HCT116 (cell line): ENCODE results near the gene STK16. TPM values are rescaled to one million over a fixed set of nuclear protein-coding genes. Genes with fewer than 3 reads are reported as not detected.

Experiments used
- ATAC-seq: fragments of 200-7000 bp; cut with Tn5 transposase; 2 replicates; pipeline ENCODE4 v1.9.1; 2020; ENCODE audit warnings: mild to moderate bottlenecking, moderate library complexity
- BruUV-seq: library from RNA; stranded (reverse); fragments of 400-500 nt; replicated peaks from 2 replicates; lab custom pipeline; 2021; lab: Mats Ljungman, UMichigan
- CTCF ChIA-PET: fragments of 300-600 bp; sonication (Branson Sonifier 250); formaldehyde crosslinking; loops from one replicate; lab custom pipeline; 2021; ENCODE audit warnings: antibody characterized with exemption; lab: Charles Lee
- POLR2A ChIA-PET: fragments of 300-600, 350-600 bp; sonication (Branson Sonifier 250); formaldehyde crosslinking; loops from one replicate; lab custom pipeline; 2021; ENCODE audit warnings: antibody characterized with exemption; lab: Charles Lee
- RAD21 ChIA-PET, 2 experiments: fragments of 300-600 bp; sonication (Branson Sonifier 250); formaldehyde crosslinking; loops; one replicate each; lab custom pipeline; 2023; ENCODE audit warnings: low total read pairs in 2 of 2; ENCODE audit not compliant: uncharacterized antibody in 2 of 2, unreplicated experiment in 2 of 2, low non-redundant PET in 1 of 2; lab: Charles Lee
- DNase-seq: peaks from one replicate; pipeline ENCODE4 v3.0.0-alpha.2; 2010; ENCODE audit warnings: low read depth, low spot score
- H2AFZ ChIP-seq: fragments of 200-600 bp; shearing (Covaris generic), sonication (generic); 2 replicates; pipeline ENCODE4 v1.6.1; 2017; ENCODE audit warnings: low read depth, mixed run types, mixed read lengths, antibody characterized with exemption, low read length; ENCODE audit not compliant: poor library complexity, severe bottlenecking
- H3K27ac ChIP-seq: 2 replicates; pipeline ENCODE4 v1.5.1; 2012; ENCODE audit warnings: low read depth, low read length
- H3K27me3 ChIP-seq: fragments of 200-600 bp; sonication (generic); 2 replicates; pipeline ENCODE4 v1.6.1; 2016; ENCODE audit warnings: mixed run types, low read length, mixed read lengths; ENCODE audit not compliant: insufficient read depth
- H3K36me3 ChIP-seq, 2 experiments: fragments of 200-500 bp in 1 of 2; fragments of 200-600 bp in 1 of 2; sonication (Bioruptor generic) in 1 of 2; sonication (generic) in 1 of 2; 2 replicates each; pipeline versions ENCODE4 v1.5.1 to v1.6.1; 2014 to 2016; ENCODE audit warnings: low read length in 2 of 2, inconsistent platforms in 1 of 2, mixed read lengths in 1 of 2, mixed run types in 1 of 2; ENCODE audit not compliant: insufficient read depth in 2 of 2, control insufficient read depth in 1 of 2
- H3K4me1 ChIP-seq, 2 experiments: fragments of 200-600 bp in 1 of 2; sonication (generic) in 1 of 2; 2 replicates each; pipeline versions ENCODE4 v1.5.1 to v1.6.1; 2012 to 2017; ENCODE audit warnings: low read length in 2 of 2, inconsistent platforms in 1 of 2, mild to moderate bottlenecking in 1 of 2, mixed read lengths in 1 of 2, mixed run types in 1 of 2, moderate library complexity in 1 of 2; ENCODE audit not compliant: insufficient read depth in 2 of 2, control insufficient read depth in 1 of 2
- H3K4me2 ChIP-seq: fragments of 200-600 bp; sonication (generic); 2 replicates; pipeline ENCODE4 v1.6.1; 2017; ENCODE audit warnings: mixed run types, low read length, mixed read lengths
- H3K4me3 ChIP-seq, 2 experiments: fragments of 200-600 bp in 1 of 2; sonication (generic) in 1 of 2; replicated peaks in 1 of 2; 2 replicates each; pipeline ENCODE4 v1.5.1; 2011 to 2016; ENCODE audit warnings: low read length in 2 of 2, control low read depth in 1 of 2, low read depth in 1 of 2, mild to moderate bottlenecking in 1 of 2, mixed read lengths in 1 of 2, mixed run types in 1 of 2
- H3K79me2 ChIP-seq: fragments of 200-600 bp; sonication (generic); 2 replicates; pipeline ENCODE4 v1.6.1; 2017; ENCODE audit warnings: mild to moderate bottlenecking, mixed run types, low read length, moderate library complexity, mixed read lengths; ENCODE audit not compliant: insufficient read depth
- H3K9ac ChIP-seq: fragments of 200-600 bp; sonication (generic); 2 replicates; pipeline ENCODE4 v1.6.1; 2016; ENCODE audit warnings: low read length, mixed read lengths
- H3K9me2 ChIP-seq: fragments of 200-600 bp; sonication (generic), shearing (Covaris generic); 2 replicates; pipeline ENCODE4 v1.6.1; 2017; ENCODE audit warnings: mixed run types, mild to moderate bottlenecking, moderate library complexity; ENCODE audit not compliant: insufficient read depth
- H3K9me3 ChIP-seq, 2 experiments: fragments of 200-500 bp in 1 of 2; fragments of 200-600 bp in 1 of 2; sonication (Bioruptor generic) in 1 of 2; sonication (generic) in 1 of 2; 2 replicates each; pipeline ENCODE4 v1.6.1; 2014 to 2017; ENCODE audit warnings: low read length in 2 of 2, mixed read lengths in 2 of 2, inconsistent platforms in 1 of 2, low read depth in 1 of 2, mild to moderate bottlenecking in 1 of 2, mixed run types in 1 of 2, moderate library complexity in 1 of 2; ENCODE audit not compliant: control insufficient read depth in 1 of 2, insufficient read depth in 1 of 2
- H4K20me1 ChIP-seq: fragments of 200-600 bp; sonication (generic), shearing (Covaris generic); 2 replicates; pipeline ENCODE4 v1.6.1; 2017; ENCODE audit warnings: mixed run types, mild to moderate bottlenecking, moderate library complexity; ENCODE audit not compliant: insufficient read depth
- CBX3 ChIP-seq: IDR thresholded peaks from 2 replicates; pipeline ENCODE4 v1.6.1; 2012; ENCODE audit warnings: low read depth
- CEBPB ChIP-seq: IDR thresholded peaks from 2 replicates; pipeline ENCODE4 v1.6.1; 2012; ENCODE audit warnings: low read depth
- EGR1 ChIP-seq: IDR thresholded peaks from 2 replicates; pipeline ENCODE4 v1.6.1; 2012; ENCODE audit warnings: low read depth
- ELF1 ChIP-seq: IDR thresholded peaks from 2 replicates; pipeline ENCODE4 v1.6.1; 2012; ENCODE audit warnings: low read depth, borderline replicate concordance
- EZH2phosphoT487 ChIP-seq: fragments of 200-600 bp; IDR thresholded peaks from 2 replicates; pipeline ENCODE4 v1.6.1; 2018; ENCODE audit warnings: antibody characterized with exemption, borderline replicate concordance
- FOSL1 ChIP-seq: IDR thresholded peaks from 2 replicates; pipeline ENCODE4 v1.6.1; 2012; ENCODE audit warnings: low read depth
- JUND ChIP-seq: IDR thresholded peaks from 2 replicates; pipeline ENCODE4 v1.6.1; 2012
- POLR2A ChIP-seq: IDR thresholded peaks from 2 replicates; pipeline ENCODE4 v1.7.0; 2011; ENCODE audit warnings: borderline replicate concordance; ENCODE audit not compliant: insufficient read depth, insufficient read length; ENCODE audit errors: extremely low read depth
- POLR2AphosphoS5 ChIP-seq: IDR thresholded peaks from 2 replicates; pipeline ENCODE4 v1.6.1; 2011; ENCODE audit warnings: mild to moderate bottlenecking, low read depth, low read length, moderate library complexity
- SIN3A ChIP-seq: IDR thresholded peaks from 2 replicates; pipeline ENCODE4 v1.6.1; 2012; ENCODE audit warnings: low read depth
- SP1 ChIP-seq: IDR thresholded peaks from 2 replicates; pipeline ENCODE4 v1.6.1; 2012; ENCODE audit warnings: low read depth
- SRF ChIP-seq: IDR thresholded peaks from 2 replicates; pipeline ENCODE4 v1.6.1; 2012; ENCODE audit warnings: low read depth
- ZNF274 ChIP-seq: fragments of 200-500 bp; sonication (Bioruptor generic); IDR thresholded peaks from 2 replicates; pipeline ENCODE4 v1.6.1; 2014; ENCODE audit warnings: mild to moderate bottlenecking, low read depth, low read length, inconsistent platforms
- intact Hi-C: fragments of 100-400 bp; cut with micrococcal nuclease; formaldehyde crosslinking; loops from 2 replicates; pipeline ENCODE4 v1.10.0; 2022
- total RNA-seq: library from RNA; stranded (reverse); gene quantifications from one replicate; pipeline ENCODE4 v1.2.1, GENCODE V29; 2021; ENCODE audit not compliant: unreplicated experiment
- TF ChIP-seq, protein P1 (sequence below): IDR thresholded peaks from 2 replicates; pipeline ENCODE4 v1.6.1; 2012; ENCODE audit warnings: low read depth
- TF ChIP-seq, protein P2 (sequence below): IDR thresholded peaks from 2 replicates; pipeline ENCODE4 v1.6.1; 2012
- TF ChIP-seq, protein P3 (sequence below), 3 experiments: fragments of 200-600 bp in 1 of 3; sonication (generic) in 1 of 3; IDR thresholded peaks in 2 of 3; conservative IDR thresholded peaks in 1 of 3; 2 replicates each; pipeline ENCODE4 v1.5.1; 2012 to 2017; ENCODE audit warnings: low read depth in 2 of 3, low read length in 2 of 3, antibody characterized with exemption in 1 of 3, borderline replicate concordance in 1 of 3, control low read depth in 1 of 3, mild to moderate bottlenecking in 1 of 3, mixed read lengths in 1 of 3, mixed run types in 1 of 3, moderate library complexity in 1 of 3; ENCODE audit not compliant: insufficient read depth in 1 of 3
- TF ChIP-seq, protein P4 (sequence below): IDR thresholded peaks from 2 replicates; pipeline ENCODE4 v1.6.1; 2011; ENCODE audit warnings: mild to moderate bottlenecking, low read length, moderate library complexity; ENCODE audit not compliant: insufficient replicate concordance; ENCODE audit errors: extremely low read depth
- TF ChIP-seq, protein P5 (sequence below): IDR thresholded peaks from 2 replicates; pipeline ENCODE4 v1.6.1; 2012

The STK16 gene
- total RNA-seq, 1 experiment from 2014 or later, result 31.4 TPM

DNA sequence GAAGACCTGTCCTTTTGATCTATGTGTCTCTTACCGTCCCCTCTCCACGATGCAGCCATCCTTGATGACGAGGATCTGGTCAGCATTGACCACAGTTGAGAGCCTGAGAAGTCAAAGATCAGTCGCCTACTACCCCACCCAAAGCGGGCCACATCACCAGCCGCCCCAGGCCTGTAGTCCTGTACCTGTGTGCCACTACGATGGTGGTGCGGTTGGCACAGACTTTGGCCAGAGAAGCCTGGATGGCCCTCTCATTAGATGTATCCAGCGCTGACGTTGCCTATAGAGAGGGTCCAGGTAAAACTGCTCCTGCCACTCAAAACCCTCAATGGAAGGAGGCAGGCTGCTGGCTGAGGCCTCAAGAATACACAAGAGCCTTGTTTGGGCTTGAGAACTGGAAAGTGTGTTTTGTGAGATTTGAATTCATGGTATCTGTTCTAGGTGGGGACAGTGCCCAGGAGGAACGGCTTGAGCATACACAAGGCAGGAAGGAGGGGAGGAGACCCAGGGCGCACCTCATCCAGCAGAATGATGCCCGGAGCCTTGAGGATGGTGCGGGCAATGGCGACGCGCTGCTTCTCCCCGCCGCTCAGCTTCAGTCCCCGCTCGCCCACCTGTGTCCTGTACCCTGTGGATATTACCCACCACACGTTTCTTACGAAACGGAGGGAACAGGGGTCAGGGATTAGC is 34.9 kb upstream of the STK16 start:
- CTCF ChIA-PET, result interaction anchor here (1.4 to 1.7 kb wide), 2 partner anchors 39 to 181 kb away, joined by 4 to 10 read pairs; no protein-coding TSS in a partner anchor
- H3K36me3 ChIP-seq, result peaks cover 10 to 23% of the 10 kb centered on the region in 2 experiments; a peak in 3 of 4 replicates

More for the DNA sequence above, 34.9 kb upstream of the STK16 start:
- TF ChIP-seq, protein P1, sequence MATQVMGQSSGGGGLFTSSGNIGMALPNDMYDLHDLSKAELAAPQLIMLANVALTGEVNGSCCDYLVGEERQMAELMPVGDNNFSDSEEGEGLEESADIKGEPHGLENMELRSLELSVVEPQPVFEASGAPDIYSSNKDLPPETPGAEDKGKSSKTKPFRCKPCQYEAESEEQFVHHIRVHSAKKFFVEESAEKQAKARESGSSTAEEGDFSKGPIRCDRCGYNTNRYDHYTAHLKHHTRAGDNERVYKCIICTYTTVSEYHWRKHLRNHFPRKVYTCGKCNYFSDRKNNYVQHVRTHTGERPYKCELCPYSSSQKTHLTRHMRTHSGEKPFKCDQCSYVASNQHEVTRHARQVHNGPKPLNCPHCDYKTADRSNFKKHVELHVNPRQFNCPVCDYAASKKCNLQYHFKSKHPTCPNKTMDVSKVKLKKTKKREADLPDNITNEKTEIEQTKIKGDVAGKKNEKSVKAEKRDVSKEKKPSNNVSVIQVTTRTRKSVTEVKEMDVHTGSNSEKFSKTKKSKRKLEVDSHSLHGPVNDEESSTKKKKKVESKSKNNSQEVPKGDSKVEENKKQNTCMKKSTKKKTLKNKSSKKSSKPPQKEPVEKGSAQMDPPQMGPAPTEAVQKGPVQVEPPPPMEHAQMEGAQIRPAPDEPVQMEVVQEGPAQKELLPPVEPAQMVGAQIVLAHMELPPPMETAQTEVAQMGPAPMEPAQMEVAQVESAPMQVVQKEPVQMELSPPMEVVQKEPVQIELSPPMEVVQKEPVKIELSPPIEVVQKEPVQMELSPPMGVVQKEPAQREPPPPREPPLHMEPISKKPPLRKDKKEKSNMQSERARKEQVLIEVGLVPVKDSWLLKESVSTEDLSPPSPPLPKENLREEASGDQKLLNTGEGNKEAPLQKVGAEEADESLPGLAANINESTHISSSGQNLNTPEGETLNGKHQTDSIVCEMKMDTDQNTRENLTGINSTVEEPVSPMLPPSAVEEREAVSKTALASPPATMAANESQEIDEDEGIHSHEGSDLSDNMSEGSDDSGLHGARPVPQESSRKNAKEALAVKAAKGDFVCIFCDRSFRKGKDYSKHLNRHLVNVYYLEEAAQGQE, result no peak
- TF ChIP-seq JUND, result no peak
- TF ChIP-seq, protein P2, sequence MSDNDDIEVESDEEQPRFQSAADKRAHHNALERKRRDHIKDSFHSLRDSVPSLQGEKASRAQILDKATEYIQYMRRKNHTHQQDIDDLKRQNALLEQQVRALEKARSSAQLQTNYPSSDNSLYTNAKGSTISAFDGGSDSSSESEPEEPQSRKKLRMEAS, result no peak
- TF ChIP-seq, protein P3, sequence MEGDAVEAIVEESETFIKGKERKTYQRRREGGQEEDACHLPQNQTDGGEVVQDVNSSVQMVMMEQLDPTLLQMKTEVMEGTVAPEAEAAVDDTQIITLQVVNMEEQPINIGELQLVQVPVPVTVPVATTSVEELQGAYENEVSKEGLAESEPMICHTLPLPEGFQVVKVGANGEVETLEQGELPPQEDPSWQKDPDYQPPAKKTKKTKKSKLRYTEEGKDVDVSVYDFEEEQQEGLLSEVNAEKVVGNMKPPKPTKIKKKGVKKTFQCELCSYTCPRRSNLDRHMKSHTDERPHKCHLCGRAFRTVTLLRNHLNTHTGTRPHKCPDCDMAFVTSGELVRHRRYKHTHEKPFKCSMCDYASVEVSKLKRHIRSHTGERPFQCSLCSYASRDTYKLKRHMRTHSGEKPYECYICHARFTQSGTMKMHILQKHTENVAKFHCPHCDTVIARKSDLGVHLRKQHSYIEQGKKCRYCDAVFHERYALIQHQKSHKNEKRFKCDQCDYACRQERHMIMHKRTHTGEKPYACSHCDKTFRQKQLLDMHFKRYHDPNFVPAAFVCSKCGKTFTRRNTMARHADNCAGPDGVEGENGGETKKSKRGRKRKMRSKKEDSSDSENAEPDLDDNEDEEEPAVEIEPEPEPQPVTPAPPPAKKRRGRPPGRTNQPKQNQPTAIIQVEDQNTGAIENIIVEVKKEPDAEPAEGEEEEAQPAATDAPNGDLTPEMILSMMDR (IDR thresholded peaks at IDR 0.05 in 2 of 3, conservative IDR thresholded peaks at IDR 0.05 in 1 of 3; ENCODE audit: borderline replicate concordance in 1 of 3, insufficient read depth in 1 of 3, low read depth in 2 of 3, low read length in 2 of 3), result no peak
- TF ChIP-seq POLR2A, result no peak
- no peak for TF ChIP-seq SIN3A
- no peak for TF ChIP-seq EZH2phosphoT487
- no peak for TF ChIP-seq EGR1
- no peak for TF ChIP-seq FOSL1
- TF ChIP-seq CBX3, result no peak
- no peak for TF ChIP-seq SRF
- no peak for TF ChIP-seq CEBPB
- TF ChIP-seq, protein P4, sequence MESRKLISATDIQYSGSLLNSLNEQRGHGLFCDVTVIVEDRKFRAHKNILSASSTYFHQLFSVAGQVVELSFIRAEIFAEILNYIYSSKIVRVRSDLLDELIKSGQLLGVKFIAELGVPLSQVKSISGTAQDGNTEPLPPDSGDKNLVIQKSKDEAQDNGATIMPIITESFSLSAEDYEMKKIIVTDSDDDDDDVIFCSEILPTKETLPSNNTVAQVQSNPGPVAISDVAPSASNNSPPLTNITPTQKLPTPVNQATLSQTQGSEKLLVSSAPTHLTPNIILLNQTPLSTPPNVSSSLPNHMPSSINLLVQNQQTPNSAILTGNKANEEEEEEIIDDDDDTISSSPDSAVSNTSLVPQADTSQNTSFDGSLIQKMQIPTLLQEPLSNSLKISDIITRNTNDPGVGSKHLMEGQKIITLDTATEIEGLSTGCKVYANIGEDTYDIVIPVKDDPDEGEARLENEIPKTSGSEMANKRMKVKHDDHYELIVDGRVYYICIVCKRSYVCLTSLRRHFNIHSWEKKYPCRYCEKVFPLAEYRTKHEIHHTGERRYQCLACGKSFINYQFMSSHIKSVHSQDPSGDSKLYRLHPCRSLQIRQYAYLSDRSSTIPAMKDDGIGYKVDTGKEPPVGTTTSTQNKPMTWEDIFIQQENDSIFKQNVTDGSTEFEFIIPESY, result no peak
- no peak for TF ChIP-seq SP1
- TF ChIP-seq, protein P5, sequence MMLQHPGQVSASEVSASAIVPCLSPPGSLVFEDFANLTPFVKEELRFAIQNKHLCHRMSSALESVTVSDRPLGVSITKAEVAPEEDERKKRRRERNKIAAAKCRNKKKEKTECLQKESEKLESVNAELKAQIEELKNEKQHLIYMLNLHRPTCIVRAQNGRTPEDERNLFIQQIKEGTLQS, result no peak
- TF ChIP-seq POLR2AphosphoS5, result no peak
- no peak for TF ChIP-seq ZNF274
- TF ChIP-seq ELF1, result no peak
- H3K4me3 ChIP-seq, result no peak overlapping the region
- no peaks in the 10 kb centered on the region for H3K27me3 ChIP-seq
- peaks cover 11 to 17% of the 10 kb centered on the region in 2 experiments for H3K4me1 ChIP-seq
- no peaks in the 10 kb centered on the region for H3K79me2 ChIP-seq
- no peak for DNase-seq
- H4K20me1 ChIP-seq, result no peaks in the 10 kb centered on the region
- H3K9ac ChIP-seq, result no peak overlapping the region
- no peaks in the 10 kb centered on the region for H3K9me2 ChIP-seq
- BruUV-seq, result no TSS peak
- no peak overlapping the region for H3K27ac ChIP-seq
- no peak overlapping the region for H2AFZ ChIP-seq
- ATAC-seq, result no peak
- H3K9me3 ChIP-seq, result no peaks in the 10 kb centered on the region
- ChIA-PET POLR2A (no interaction called here), RAD21 (no interaction called here)
- intact Hi-C loops, result loop anchor here (2.0 kb wide), 2 partner anchors 40 to 50 kb away; partner anchors contain the start of genes NHEJ1 and SLC23A3
- H3K4me2 ChIP-seq, result no peak overlapping the region
